Uterus (tissue), 2 donors: ENCODE data around the gene ALOX5.

Source experiments
- POLR2A ChIP-seq, 2 donors: fragments of 450-650 bp; IDR thresholded peaks; one replicate each; pipeline ENCODE4 v1.6.1; 2016; ENCODE audit warnings: antibody characterized with exemption in 2 of 2, mild to moderate bottlenecking in 1 of 2, moderate library complexity in 1 of 2
- TF ChIP-seq, protein P1 (sequence below), 4 experiments: fragments of 200-600 bp in 2 of 4; fragments of 450-650 bp in 2 of 4; sonication (generic) in 2 of 4; IDR thresholded peaks; one replicate each; pipeline ENCODE4 v1.5.1; 2016 to 2019; ENCODE audit warnings: antibody characterized with exemption in 4 of 4, mild to moderate bottlenecking in 2 of 4, moderate library complexity in 1 of 4

DNA sequence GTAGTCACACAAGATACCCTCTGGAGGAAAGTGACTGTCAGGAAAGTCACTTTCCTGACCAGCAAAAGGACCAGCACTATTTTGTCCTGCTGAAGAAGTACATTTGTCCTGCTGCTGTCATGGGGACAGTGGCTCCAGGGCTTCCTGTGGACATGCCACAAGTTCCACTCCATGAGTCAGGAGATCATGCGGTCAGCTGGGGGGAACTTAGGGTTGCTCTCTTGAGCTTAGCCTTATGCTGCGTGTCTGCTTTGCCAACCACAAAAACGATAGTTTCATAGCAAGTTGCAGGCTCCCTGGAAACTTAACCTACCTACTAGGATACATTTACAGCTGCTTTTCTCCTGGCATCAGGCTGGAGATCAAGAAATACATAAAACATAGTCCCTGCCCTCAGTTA, 19.8 kb upstream of the ALOX5 start:
- TF ChIP-seq, protein P1, sequence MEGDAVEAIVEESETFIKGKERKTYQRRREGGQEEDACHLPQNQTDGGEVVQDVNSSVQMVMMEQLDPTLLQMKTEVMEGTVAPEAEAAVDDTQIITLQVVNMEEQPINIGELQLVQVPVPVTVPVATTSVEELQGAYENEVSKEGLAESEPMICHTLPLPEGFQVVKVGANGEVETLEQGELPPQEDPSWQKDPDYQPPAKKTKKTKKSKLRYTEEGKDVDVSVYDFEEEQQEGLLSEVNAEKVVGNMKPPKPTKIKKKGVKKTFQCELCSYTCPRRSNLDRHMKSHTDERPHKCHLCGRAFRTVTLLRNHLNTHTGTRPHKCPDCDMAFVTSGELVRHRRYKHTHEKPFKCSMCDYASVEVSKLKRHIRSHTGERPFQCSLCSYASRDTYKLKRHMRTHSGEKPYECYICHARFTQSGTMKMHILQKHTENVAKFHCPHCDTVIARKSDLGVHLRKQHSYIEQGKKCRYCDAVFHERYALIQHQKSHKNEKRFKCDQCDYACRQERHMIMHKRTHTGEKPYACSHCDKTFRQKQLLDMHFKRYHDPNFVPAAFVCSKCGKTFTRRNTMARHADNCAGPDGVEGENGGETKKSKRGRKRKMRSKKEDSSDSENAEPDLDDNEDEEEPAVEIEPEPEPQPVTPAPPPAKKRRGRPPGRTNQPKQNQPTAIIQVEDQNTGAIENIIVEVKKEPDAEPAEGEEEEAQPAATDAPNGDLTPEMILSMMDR (IDR thresholded peaks at IDR 0.05), result no peak
- TF ChIP-seq POLR2A (IDR thresholded peaks at IDR 0.05), result no peak
